RKO (cell line): ENCODE measurements around the gene C16orf87.
"Not testable (repeated sequence)": the region's sequence is repeated elsewhere in the genome, so short reads cannot be mapped to it uniquely, and the experiment has no call there.

Experiments used
- DNase-seq: peaks from one replicate; pipeline ENCODE4 v3.0.0-alpha.2; 2016; ENCODE audit warnings: low spot score

The C16orf87 gene

DNA sequence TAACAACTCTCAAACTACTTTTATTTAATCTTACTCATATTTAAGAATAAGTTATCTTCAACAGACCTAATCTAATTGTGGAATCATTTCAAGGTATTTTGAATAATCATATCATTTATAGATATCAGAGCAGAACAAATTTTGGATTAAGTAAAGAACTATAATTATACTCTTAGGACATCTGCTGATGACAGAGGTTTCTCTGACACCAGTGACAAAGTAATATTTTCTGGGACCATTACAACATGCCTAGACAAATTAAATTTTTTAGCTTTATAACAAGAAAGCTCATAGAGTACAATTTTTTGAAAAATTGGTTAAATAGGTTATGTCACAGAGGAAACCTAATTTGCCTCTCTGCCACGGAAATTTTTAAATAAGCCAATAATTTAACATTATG, 30.5 kb downstream of the C16orf87 start:
- DNase-seq, result no peak

DNA sequence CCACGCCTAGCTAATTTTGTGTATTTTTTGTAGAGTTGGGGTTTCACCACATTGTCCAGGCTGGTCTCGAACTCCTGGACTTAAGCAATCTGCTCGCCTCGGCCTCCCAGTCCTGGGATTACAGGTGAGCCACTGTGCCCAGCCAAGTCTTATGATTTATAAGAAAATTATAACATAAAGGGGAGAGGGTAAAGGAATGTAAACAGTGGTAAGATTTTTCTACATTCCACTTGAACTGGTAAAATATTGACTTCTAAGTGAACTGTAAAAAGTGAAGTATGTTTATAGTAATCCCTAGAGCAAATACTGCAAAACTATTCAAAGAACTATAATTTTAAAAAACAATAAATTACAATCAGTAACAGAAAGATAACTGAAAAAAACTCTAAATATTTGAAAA, 33.5 kb downstream of the C16orf87 start:
- DNase-seq, result no peak

- no peak for DNase-seq
Measured at GRCh38 chr16:46796764-46797269, 34.2 kb downstream of the C16orf87 start.

DNA sequence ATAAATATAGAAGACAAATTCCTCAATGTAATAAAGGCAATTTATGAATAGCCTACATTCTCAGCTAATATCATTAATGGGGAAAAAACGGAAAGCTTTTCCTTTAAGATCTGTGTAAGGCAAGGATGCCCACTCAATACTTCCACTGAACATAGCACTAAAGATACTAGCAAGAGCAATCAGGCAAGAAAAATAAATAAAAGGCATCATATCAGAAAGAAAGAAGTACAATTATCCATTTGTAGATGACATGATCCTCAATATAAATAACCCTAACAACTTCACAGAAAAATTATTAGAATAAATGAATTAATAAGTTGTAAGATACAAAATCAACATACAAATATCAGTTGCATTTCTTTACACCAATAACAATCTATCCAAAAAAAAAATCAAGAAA, 37.1 kb downstream of the C16orf87 start:
- no peak for DNase-seq

DNA sequence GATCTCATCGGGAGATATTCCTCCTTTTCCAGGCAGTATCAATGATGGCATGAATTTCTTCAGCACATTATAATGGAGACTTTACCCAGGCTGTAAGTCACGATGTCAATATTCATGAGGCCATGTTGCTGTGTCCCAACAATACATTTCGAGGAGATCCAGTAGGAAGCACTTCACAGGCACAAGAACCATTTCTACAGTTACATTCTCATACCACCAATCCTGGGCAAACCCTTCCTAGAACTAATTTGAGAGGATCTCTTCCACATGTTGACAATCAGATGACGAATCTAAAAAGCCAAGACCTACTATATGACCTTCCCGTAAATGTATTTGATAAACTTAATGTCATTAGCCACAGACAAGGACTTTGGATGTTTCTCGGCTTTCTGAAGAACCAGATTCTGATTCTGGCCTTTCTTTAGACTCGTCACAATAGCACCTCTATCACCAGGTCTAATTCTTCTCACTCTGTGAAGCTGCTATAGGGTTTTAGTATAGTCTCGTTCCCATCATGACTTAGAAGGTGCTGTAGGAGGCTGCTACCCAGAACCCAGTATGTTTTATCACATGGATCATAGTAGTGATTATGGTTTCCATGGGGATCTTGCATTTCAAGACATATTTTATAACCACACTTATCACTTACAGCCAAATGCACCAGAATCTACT, 40.2 kb downstream of the C16orf87 start:
- DNase-seq, result peak; percentile 9

GRCh38 chr16:46789499-46790414, 41.2 kb downstream of the C16orf87 start:
- peak; percentile 76 for DNase-seq

GRCh38 chr16:46788891-46789474, 42.0 kb downstream of the C16orf87 start:
- no peak for DNase-seq

DNA sequence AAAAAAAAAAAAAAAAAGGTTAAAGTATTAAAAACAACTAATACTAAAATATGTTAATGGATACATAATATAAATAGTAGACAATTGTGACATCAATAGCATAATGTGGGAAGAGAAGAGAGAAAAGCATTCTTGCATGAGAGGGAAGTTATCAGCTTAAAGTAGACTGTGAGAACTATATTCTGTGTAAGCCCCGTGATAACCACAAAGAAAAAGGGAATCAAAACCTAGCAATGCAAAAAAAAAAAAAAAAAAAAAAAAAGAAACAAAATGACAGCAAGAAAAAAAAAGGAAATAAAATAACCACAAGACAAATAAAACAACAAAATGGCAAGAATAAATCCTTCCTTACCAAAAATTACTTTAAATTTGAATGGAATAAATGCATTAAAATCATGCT, 43.1 kb downstream of the C16orf87 start:
- no peak for DNase-seq

- no peak for DNase-seq
Measured at GRCh38 chr16:46785076-46785845, 45.7 kb downstream of the C16orf87 start.

DNA sequence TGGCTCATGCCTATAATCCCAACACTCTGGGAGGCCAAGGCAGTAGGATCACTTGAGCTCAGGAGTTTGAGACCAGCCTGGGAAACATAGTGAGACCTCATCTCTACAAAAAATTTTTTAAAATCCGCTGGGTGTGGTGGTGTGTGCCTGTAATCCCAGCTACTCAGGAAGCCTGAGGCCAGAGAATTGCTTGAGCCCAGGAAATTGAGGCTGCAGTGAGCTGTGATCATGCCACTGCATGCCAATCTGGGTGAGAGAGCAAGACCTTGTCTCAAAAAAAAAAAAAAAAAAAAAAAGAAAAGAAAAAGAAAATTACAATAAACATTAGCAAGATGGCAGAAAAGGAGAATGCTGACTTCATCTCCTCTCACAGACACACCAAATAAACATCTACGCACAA, 46.4 kb downstream of the C16orf87 start:
- not testable (repeated sequence) for DNase-seq

- DNase-seq, result no peak
Measured at GRCh38 chr16:46783800-46784199, 47.2 kb downstream of the C16orf87 start.

- DNase-seq, result no peak
Measured at GRCh38 chr16:46782320-46782719, 48.7 kb downstream of the C16orf87 start.

DNA sequence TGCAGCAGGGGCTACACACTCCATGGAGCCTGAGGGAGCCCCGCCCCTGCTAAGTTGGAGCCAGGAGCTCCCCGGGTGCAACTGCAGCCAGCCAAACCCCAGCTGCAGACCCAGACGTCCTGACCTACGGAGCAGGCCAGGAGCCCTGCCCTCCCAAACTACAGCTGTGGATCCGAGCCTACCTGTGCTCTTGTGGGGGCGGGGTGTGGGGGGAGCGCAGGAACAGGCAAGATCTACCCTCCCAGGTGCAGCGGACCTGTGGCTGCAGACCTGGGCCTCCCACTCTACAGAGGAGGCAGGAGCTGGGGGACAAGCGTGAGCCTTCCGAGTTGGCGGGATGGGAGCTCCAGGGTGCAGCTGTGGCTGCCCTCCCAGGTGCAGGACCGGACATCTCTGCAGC, 53.2 kb downstream of the C16orf87 start:
- no peak for DNase-seq

DNA sequence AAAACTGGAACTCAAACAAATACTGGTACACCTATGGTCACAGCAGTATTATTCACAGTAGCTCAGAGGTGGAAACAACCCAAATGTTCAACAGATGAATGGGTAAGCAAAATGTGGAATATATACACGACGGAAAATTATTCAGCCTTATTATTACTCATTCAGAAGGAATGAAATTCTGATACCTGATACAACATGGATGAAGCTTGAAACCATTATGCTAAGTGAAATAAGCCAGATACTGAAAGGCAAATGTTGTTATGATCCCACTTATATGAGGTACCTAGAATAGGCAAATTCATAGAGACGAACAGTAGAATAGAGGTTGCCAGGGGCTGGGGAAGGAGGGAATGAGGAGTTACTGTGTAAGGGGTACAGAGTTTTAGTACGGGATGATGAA, 55.8 kb downstream of the C16orf87 start:
- DNase-seq, result no peak

GRCh38 chr16:46774743-46775177, 56.2 kb downstream of the C16orf87 start:
- no peak for DNase-seq

DNA sequence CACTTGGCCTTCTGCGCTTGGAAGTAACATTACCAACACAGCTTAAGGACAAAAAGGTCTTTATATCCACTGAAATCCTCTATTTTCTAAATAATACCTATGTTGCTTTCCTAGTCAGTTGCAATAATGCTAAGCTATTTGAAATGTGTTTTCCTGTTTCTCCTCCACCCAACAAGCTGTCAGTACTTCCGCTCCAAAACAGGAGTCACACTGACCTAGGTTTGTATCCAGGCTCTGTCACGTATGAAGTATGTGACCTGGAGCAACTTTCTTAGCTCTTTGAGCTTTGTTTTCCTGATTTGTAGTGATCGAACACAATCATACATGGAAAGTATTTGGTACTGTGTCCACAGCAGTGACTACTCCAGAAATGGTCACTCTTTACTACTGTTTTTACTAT, 58.5 kb downstream of the C16orf87 start:
- no peak for DNase-seq

DNA sequence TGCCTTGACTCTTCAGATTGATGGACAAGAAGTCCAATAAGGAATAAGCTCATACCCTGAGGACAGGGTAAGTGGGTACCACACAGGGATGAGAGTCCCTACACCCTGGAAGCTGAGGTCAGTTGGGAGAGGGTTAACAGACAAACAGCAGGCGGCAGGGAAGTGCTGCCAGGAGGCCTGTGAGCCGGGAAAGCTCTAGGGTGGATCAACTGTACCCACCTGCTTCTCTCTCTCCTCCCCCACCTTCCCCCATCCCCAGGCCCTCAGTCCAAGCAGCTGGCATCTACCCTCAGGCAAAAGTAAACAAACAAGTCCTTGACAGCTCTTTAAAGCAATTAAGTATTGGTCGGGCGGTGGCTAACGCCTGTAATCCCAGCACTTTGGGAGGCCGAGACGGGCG, 62.2 kb downstream of the C16orf87 start:
- DNase-seq, result no peak

GRCh38 chr16:46765050-46765449, 65.9 kb downstream of the C16orf87 start:
- DNase-seq, result no peak

GRCh38 chr16:46763147-46763546, 67.8 kb downstream of the C16orf87 start:
- DNase-seq, result no peak

- no peak for DNase-seq
Measured at GRCh38 chr16:46762583-46762982, 68.4 kb downstream of the C16orf87 start.

DNA sequence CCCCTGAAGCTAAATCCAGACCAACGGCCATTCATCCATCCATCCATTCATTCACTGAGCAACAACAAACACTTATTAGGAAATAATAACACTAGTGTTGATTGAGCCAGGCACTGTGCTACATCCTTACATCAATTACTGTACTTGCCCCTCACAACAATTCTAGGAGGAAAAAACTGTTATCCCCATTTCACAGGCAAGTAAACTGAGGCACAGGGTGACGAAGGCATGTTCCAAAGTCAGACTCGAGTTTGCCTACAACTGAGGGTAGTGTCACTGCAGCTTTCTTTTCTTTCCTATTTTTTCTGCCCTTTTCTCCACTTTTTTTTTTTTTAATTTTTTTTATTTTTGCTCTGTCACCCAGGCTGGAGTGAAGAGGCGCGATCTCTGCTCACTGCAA, 71.7 kb downstream of the C16orf87 start:
- no peak for DNase-seq
